HEK293 (cell line): ENCODE results near the gene COL25A1.

Experiments
- CTCF ChIP-seq: fragments of 450-650 bp; formaldehyde crosslinking; IDR thresholded peaks from 2 replicates; pipeline ENCODE4 v1.5.1; 2016; ENCODE audit warnings: missing biosample characterization, missing genetic modification characterization
- REST ChIP-seq: fragments of 450-650 bp; formaldehyde crosslinking; IDR thresholded peaks from 2 replicates; pipeline ENCODE4 v1.5.1; 2016; ENCODE audit warnings: missing biosample characterization, missing genetic modification characterization
- SP2 ChIP-seq: fragments of 450-650 bp; formaldehyde crosslinking; IDR thresholded peaks from 2 replicates; pipeline ENCODE4 v1.5.1; 2016; ENCODE audit warnings: missing biosample characterization, missing genetic modification characterization
- ZNF140 ChIP-seq: fragments of 450-650 bp; formaldehyde crosslinking; IDR thresholded peaks from 2 replicates; pipeline ENCODE4 v1.5.1; 2016; ENCODE audit warnings: missing biosample characterization, missing genetic modification characterization
- ZNF292 ChIP-seq: fragments of 450-650 bp; formaldehyde crosslinking; IDR thresholded peaks from 2 replicates; pipeline ENCODE4 v1.5.1; 2016; ENCODE audit warnings: low read depth, missing biosample characterization, missing genetic modification characterization, borderline replicate concordance

- TF ChIP-seq CTCF (tag by site-specific recombination): no peak
- no peak for TF ChIP-seq ZNF140 (tag by site-specific recombination)
- no peak for TF ChIP-seq REST (tag by site-specific recombination)
- no peak for TF ChIP-seq SP2 (tag by site-specific recombination)
- no peak for TF ChIP-seq ZNF292
Measured at GRCh38 chr4:109032671-109033070, 269.8 kb downstream of the COL25A1 start.
